Measurements from ENCODE around the gene UBE2Q2.

The UBE2Q2 gene

DNA sequence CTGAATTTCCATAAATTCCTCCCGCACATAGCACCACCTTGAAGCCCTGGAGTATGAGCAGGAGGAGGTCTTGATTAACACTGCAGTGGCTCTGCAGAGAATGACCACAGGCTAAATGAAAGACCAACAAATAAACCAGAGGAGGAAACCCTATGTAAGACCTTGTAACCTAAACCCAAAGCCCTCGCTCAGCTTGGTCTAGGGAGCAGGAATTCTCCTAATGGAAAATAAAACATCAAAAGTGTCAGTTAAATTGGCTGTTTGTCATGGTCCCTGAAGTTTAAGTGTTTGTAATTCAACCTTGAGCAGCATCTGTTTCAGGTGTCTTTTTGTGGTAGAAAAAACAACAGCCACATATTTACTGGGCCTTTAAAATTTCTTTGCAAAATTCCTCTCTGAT lies 9.2 kb upstream of the UBE2Q2 start:
- no peak overlapping the region for H3K4me2 ChIP-seq (ENCODE audit: low read length, poor library complexity, severe bottlenecking)
- no peaks in the 10 kb centered on the region for H3K27me3 ChIP-seq (ENCODE audit: control insufficient read depth in 1 of 2, insufficient read depth in 1 of 2, low read length in 2 of 2)
- no peak overlapping the region for H3K4ac ChIP-seq (ENCODE audit: low read depth in 1 of 2, low read length in 2 of 2)
- no peak overlapping the region for H3K14ac ChIP-seq (ENCODE audit: low read length in 2 of 2)
- H2BK15ac ChIP-seq (ENCODE audit: low read depth, poor library complexity, severe bottlenecking), result no peak overlapping the region
- no peak overlapping the region for H3K23ac ChIP-seq (ENCODE audit: low read length in 2 of 2)
- no peak overlapping the region for H2BK120ac ChIP-seq (ENCODE audit: low read depth, low read length)
- no peak overlapping the region for H2AFZ ChIP-seq (ENCODE audit: low read depth, low read length)
- WGBS, result 100% methylated on average over 1 of the region's 2 CpGs
- no peak overlapping the region for H4K8ac ChIP-seq (ENCODE audit: low read length)
- H4K91ac ChIP-seq (ENCODE audit: low read length), result no peak overlapping the region
- H3K4me1 ChIP-seq (ENCODE audit: control insufficient read depth, insufficient read depth, low read depth, low read length), result no peaks in the 10 kb centered on the region
- H3K27ac ChIP-seq (ENCODE audit: low read length, poor library complexity, severe bottlenecking), result no peak overlapping the region
- DNase-seq, result no peak
- no peaks in the 10 kb centered on the region for H3K79me1 ChIP-seq (replicated peaks; ENCODE audit: low read length, poor library complexity, severe bottlenecking)
- no peaks in the 10 kb centered on the region for H3K36me3 ChIP-seq (ENCODE audit: control insufficient read depth in 1 of 2, insufficient read depth in 2 of 2, low read depth in 1 of 2, low read length in 2 of 2)
- no peak overlapping the region for H3K9ac ChIP-seq (ENCODE audit: low read length)
- no peak overlapping the region for H2BK5ac ChIP-seq (ENCODE audit: low read depth, low read length, poor library complexity, severe bottlenecking)
- H3K18ac ChIP-seq (ENCODE audit: low read depth in 1 of 2, low read length in 2 of 2), result no peak overlapping the region
- H2BK12ac ChIP-seq (ENCODE audit: low read length in 2 of 2), result no peak overlapping the region
- H2AK5ac ChIP-seq (ENCODE audit: low read length, severe bottlenecking), result no peak overlapping the region
- no peak overlapping the region for H3K4me3 ChIP-seq (ENCODE audit: insufficient read depth in 1 of 2, low read depth in 1 of 2, low read length in 2 of 2)
- H3K9me3 ChIP-seq (ENCODE audit: control insufficient read depth, low read length), result no peaks in the 10 kb centered on the region

DNA sequence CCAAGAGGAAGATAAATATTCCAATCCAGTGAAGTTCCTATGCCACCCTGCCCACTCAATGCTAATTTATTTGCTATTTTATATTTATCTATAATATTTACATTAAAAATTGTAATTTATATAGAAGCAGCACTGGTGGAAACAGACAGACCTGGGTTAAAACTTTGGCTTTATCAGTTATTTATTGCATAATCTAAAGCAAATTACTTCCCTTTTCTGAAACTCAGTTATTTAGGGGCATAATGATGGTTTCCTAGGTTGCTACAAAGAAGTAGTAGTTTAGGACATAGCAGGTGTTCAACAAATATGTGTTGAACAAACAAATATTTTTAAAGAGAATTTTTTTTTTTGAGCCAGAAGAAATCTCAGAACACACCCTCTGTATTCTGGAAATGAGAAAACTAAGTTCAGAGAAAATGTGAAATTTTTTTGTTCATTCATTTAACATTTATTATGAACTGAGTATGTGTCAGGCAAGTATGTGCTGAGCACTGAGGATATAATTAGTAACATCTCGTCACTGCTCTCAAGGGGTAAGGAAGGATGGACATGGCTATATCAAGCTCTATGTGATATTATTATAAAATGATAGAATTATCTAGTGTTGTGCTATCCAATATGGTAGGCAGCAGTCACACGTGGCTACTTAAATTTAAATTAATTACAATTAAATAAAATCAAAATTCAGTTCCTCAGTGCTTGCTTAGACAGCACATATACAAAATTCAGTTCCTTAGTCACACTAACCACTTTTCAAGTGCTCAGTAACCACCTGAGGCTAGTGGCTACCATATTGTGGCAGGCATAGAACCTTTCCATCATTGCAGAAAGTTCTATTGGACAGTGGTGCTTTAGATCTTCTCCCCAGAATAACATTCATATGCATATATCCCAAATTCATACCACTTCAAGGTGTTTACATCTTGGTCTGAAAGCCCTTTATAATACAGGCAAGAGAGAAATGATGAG lies 7.0 kb upstream of the UBE2Q2 start:
- no peak overlapping the region for H2BK120ac ChIP-seq (ENCODE audit: low read depth, low read length)
- H4K8ac ChIP-seq (ENCODE audit: low read length), result no peak overlapping the region
- no peak overlapping the region for H2BK12ac ChIP-seq (ENCODE audit: low read length in 2 of 2)
- WGBS, result 92% methylated on average over 1 of the region's 2 CpGs
- H3K4me3 ChIP-seq (ENCODE audit: insufficient read depth in 1 of 2, low read depth in 1 of 2, low read length in 2 of 2), result no peak overlapping the region
- no peak overlapping the region for H2BK15ac ChIP-seq (ENCODE audit: low read depth, poor library complexity, severe bottlenecking)
- no peak overlapping the region for H3K14ac ChIP-seq (ENCODE audit: low read length in 2 of 2)
- H2BK5ac ChIP-seq (ENCODE audit: low read depth, low read length, poor library complexity, severe bottlenecking), result no peak overlapping the region
- no peak overlapping the region for H2AK5ac ChIP-seq (ENCODE audit: low read length, severe bottlenecking)
- H3K36me3 ChIP-seq (ENCODE audit: control insufficient read depth in 1 of 2, insufficient read depth in 2 of 2, low read depth in 1 of 2, low read length in 2 of 2), result no peaks in the 10 kb centered on the region
- no peak overlapping the region for H3K23ac ChIP-seq (ENCODE audit: low read length in 2 of 2)
- H3K27me3 ChIP-seq (ENCODE audit: control insufficient read depth in 1 of 2, insufficient read depth in 1 of 2, low read length in 2 of 2), result no peaks in the 10 kb centered on the region
- no peaks in the 10 kb centered on the region for H3K4me1 ChIP-seq (ENCODE audit: control insufficient read depth, insufficient read depth, low read depth, low read length)
- H3K27ac ChIP-seq (ENCODE audit: low read length, poor library complexity, severe bottlenecking), result peak overlapping the region; percentile 51
- H3K4me2 ChIP-seq (ENCODE audit: low read length, poor library complexity, severe bottlenecking), result no peak overlapping the region
- H3K4ac ChIP-seq (ENCODE audit: low read depth in 1 of 2, low read length in 2 of 2), result no peak overlapping the region
- H3K9ac ChIP-seq (ENCODE audit: low read length), result peak overlapping the region; percentile 18
- no peaks in the 10 kb centered on the region for H3K9me3 ChIP-seq (ENCODE audit: control insufficient read depth, low read length)
- peak; percentile 26 for DNase-seq
- no peak overlapping the region for H4K91ac ChIP-seq (ENCODE audit: low read length)
- H2AFZ ChIP-seq (ENCODE audit: low read depth, low read length), result no peak overlapping the region
- no peaks in the 10 kb centered on the region for H3K79me1 ChIP-seq (replicated peaks; ENCODE audit: low read length, poor library complexity, severe bottlenecking)
- no peak overlapping the region for H3K18ac ChIP-seq (ENCODE audit: low read depth in 1 of 2, low read length in 2 of 2)

DNA sequence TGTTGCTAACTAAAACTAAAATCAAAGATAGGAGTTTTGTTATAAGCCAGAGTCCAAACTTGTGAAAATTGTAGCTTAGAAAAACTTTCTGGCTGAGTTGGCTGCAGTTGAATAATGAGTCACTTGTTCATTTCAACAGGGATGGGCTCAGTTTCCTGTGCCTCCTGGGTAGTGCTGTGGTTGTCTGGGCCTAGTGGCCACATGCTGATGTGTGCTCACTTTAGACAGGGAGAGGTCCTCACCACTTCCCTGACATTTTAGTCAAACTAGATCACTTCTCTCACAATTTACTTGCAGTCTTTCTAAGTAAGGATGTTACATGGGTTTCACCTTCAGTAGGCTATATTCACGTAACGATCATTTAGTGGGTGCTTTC lies 6.3 kb upstream of the UBE2Q2 start:
- no peaks in the 10 kb centered on the region for H3K9me3 ChIP-seq (ENCODE audit: control insufficient read depth, low read length)
- peak; percentile 80 for DNase-seq
- H4K8ac ChIP-seq (ENCODE audit: low read length), result no peak overlapping the region
- no peaks in the 10 kb centered on the region for H3K79me1 ChIP-seq (replicated peaks; ENCODE audit: low read length, poor library complexity, severe bottlenecking)
- H3K36me3 ChIP-seq (ENCODE audit: control insufficient read depth in 1 of 2, insufficient read depth in 2 of 2, low read depth in 1 of 2, low read length in 2 of 2), result no peaks in the 10 kb centered on the region
- no peak overlapping the region for H3K14ac ChIP-seq (ENCODE audit: low read length in 2 of 2)
- no peak overlapping the region for H3K4me3 ChIP-seq (ENCODE audit: insufficient read depth in 1 of 2, low read depth in 1 of 2, low read length in 2 of 2)
- H3K9ac ChIP-seq (ENCODE audit: low read length), result peak overlapping the region; percentile 38
- H3K27ac ChIP-seq (ENCODE audit: low read length, poor library complexity, severe bottlenecking), result peak overlapping the region; percentile 51
- no peak overlapping the region for H2AFZ ChIP-seq (ENCODE audit: low read depth, low read length)
- H3K4me2 ChIP-seq (ENCODE audit: low read length, poor library complexity, severe bottlenecking), result no peak overlapping the region
- no peak overlapping the region for H2BK12ac ChIP-seq (ENCODE audit: low read length in 2 of 2)
- no peak overlapping the region for H3K18ac ChIP-seq (ENCODE audit: low read depth in 1 of 2, low read length in 2 of 2)
- no peaks in the 10 kb centered on the region for H3K4me1 ChIP-seq (ENCODE audit: control insufficient read depth, insufficient read depth, low read depth, low read length)
- no peak overlapping the region for H2BK120ac ChIP-seq (ENCODE audit: low read depth, low read length)
- 96% methylated on average over 2 of the region's 2 CpGs for WGBS
- no peak overlapping the region for H3K23ac ChIP-seq (ENCODE audit: low read length in 2 of 2)
- H2AK5ac ChIP-seq (ENCODE audit: low read length, severe bottlenecking), result no peak overlapping the region
- no peaks in the 10 kb centered on the region for H3K27me3 ChIP-seq (ENCODE audit: control insufficient read depth in 1 of 2, insufficient read depth in 1 of 2, low read length in 2 of 2)
- H2BK15ac ChIP-seq (ENCODE audit: low read depth, poor library complexity, severe bottlenecking), result no peak overlapping the region
- H4K91ac ChIP-seq (ENCODE audit: low read length), result no peak overlapping the region
- H3K4ac ChIP-seq (ENCODE audit: low read depth in 1 of 2, low read length in 2 of 2), result no peak overlapping the region
- H2BK5ac ChIP-seq (ENCODE audit: low read depth, low read length, poor library complexity, severe bottlenecking), result no peak overlapping the region

DNA sequence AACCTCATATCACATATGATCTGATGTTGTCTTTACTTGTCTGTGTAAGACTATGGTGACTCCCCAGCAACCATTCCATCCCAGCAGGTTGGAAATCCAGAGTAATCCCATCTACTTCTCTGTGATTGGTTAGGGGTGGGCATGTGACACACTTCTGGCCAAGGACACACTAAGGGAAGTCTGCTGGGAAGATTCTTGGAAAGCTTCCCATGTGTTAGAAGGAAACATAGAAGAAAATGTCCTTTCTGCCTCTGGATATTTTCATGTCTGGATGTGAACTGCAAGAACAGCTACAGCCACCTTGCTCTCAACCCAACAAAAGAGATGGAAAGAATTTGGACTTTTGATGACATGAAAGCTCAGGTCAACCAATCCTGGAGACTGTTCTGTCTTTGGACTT lies 2.6 kb upstream of the UBE2Q2 start:
- Histone ChIP-seq H3K27ac (ENCODE audit: low read length, poor library complexity, severe bottlenecking) (no peak overlapping the region), H3K9me3 (ENCODE audit: control insufficient read depth, low read length) (no peaks in the 10 kb centered on the region), H2AFZ (ENCODE audit: low read depth, low read length) (no peak overlapping the region), H2BK12ac (ENCODE audit: low read length in 2 of 2) (no peak overlapping the region), H2BK120ac (ENCODE audit: low read depth, low read length) (no peak overlapping the region), H2BK5ac (ENCODE audit: low read depth, low read length, poor library complexity, severe bottlenecking) (no peak overlapping the region), H4K91ac (ENCODE audit: low read length) (no peak overlapping the region), H2BK15ac (ENCODE audit: low read depth, poor library complexity, severe bottlenecking) (no peak overlapping the region), H3K4me1 (ENCODE audit: control insufficient read depth, insufficient read depth, low read depth, low read length) (peaks cover 12% of the 10 kb centered on the region), H4K8ac (ENCODE audit: low read length) (no peak overlapping the region), H3K14ac (ENCODE audit: low read length in 2 of 2) (no peak overlapping the region), H3K9ac (ENCODE audit: low read length) (no peak overlapping the region), H3K4me3 (ENCODE audit: insufficient read depth in 1 of 2, low read depth in 1 of 2, low read length in 2 of 2) (no peak overlapping the region), H3K23ac (ENCODE audit: low read length in 2 of 2) (no peak overlapping the region), H3K18ac (ENCODE audit: low read depth in 1 of 2, low read length in 2 of 2) (no peak overlapping the region), H3K27me3 (ENCODE audit: control insufficient read depth in 1 of 2, insufficient read depth in 1 of 2, low read length in 2 of 2) (no peaks in the 10 kb centered on the region), H3K4ac (ENCODE audit: low read depth in 1 of 2, low read length in 2 of 2) (no peak overlapping the region), H3K36me3 (ENCODE audit: control insufficient read depth in 1 of 2, insufficient read depth in 2 of 2, low read depth in 1 of 2, low read length in 2 of 2) (no peaks in the 10 kb centered on the region), H3K79me1 (replicated peaks; ENCODE audit: low read length, poor library complexity, severe bottlenecking) (peaks cover 11% of the 10 kb centered on the region), H2AK5ac (ENCODE audit: low read length, severe bottlenecking) (no peak overlapping the region), H3K4me2 (ENCODE audit: low read length, poor library complexity, severe bottlenecking) (no peak overlapping the region)
- peak; percentile 70 for DNase-seq

Measured in mesenchymal stem cell (in vitro differentiated cells and primary cell).